Keratinocyte (primary cell): ENCODE measurements around the gene TNIK. TPM values are rescaled to one million over a fixed set of nuclear protein-coding genes. Genes with fewer than 3 reads are reported as not detected.
"Not testable (repeated sequence)": the region's sequence is repeated elsewhere in the genome, so short reads cannot be mapped to it uniquely, and the experiment has no call there.

Experiments used
- DNase-seq: peaks from one replicate; pipeline ENCODE4 v3.0.0-alpha.2; 2011; ENCODE audit warnings: low read depth, missing footprints, low spot score
- FAIRE-seq: peaks from 2 replicates; lab custom pipeline; 2011; peaks lifted over from hg19 to GRCh38; lab: Jason Lieb, UNC
- H2AFZ ChIP-seq: 2 replicates; pipeline ENCODE4 v1.6.0; 2012; ENCODE audit warnings: low read length, control low read depth, inconsistent platforms; ENCODE audit not compliant: control insufficient read depth
- H3K27ac ChIP-seq: 2 replicates; pipeline ENCODE4 v1.5.1; 2011; ENCODE audit warnings: low read length; ENCODE audit not compliant: control insufficient read depth, insufficient read depth
- H3K27me3 ChIP-seq: 3 replicates; pipeline ENCODE4 v1.6.0; 2011; ENCODE audit warnings: low read length; ENCODE audit not compliant: control insufficient read depth, insufficient read depth; ENCODE audit errors: extremely low read depth
- H3K36me3 ChIP-seq, 2 experiments: 2 replicates in 1 of 2; 3 replicates in 1 of 2; pipeline ENCODE4 v1.5.1; 2011; ENCODE audit warnings: low read length in 2 of 2, mild to moderate bottlenecking in 1 of 2; ENCODE audit not compliant: control insufficient read depth in 2 of 2, insufficient read depth in 2 of 2; ENCODE audit errors: extremely low read depth in 1 of 2
- H3K4me1 ChIP-seq: 3 replicates; pipeline ENCODE4 v1.5.1; 2011; ENCODE audit warnings: low read length; ENCODE audit not compliant: control insufficient read depth, insufficient read depth; ENCODE audit errors: extremely low read depth
- H3K4me2 ChIP-seq: 3 replicates; pipeline ENCODE4 v1.6.0; 2011; ENCODE audit warnings: low read depth, low read length; ENCODE audit not compliant: control insufficient read depth, insufficient read depth; ENCODE audit errors: extremely low read depth
- H3K4me3 ChIP-seq, 3 experiments: fragments of 200-600 bp in 1 of 3; sonication (generic) in 1 of 3; 2 replicates in 2 of 3; 3 replicates in 1 of 3; pipeline ENCODE4 v1.5.1; 2011 to 2016; ENCODE audit warnings: low read length in 3 of 3, mild to moderate bottlenecking in 3 of 3, control low read depth in 2 of 3, inconsistent platforms in 1 of 3, low read depth in 1 of 3, mixed read lengths in 1 of 3, mixed run types in 1 of 3, moderate library complexity in 1 of 3; ENCODE audit not compliant: control insufficient read depth in 2 of 3, insufficient read depth in 2 of 3; ENCODE audit errors: extremely low read depth in 1 of 3
- H3K79me2 ChIP-seq: 2 replicates; pipeline ENCODE4 v1.6.0; 2012; ENCODE audit warnings: low read length; ENCODE audit not compliant: control insufficient read depth, insufficient read depth
- H3K9ac ChIP-seq: 3 replicates; pipeline ENCODE4 v1.6.0; 2011; ENCODE audit warnings: low read length; ENCODE audit not compliant: control insufficient read depth, insufficient read depth; ENCODE audit errors: extremely low read depth
- H3K9me1 ChIP-seq: 3 replicates; pipeline ENCODE4 v1.6.0; 2011; ENCODE audit warnings: low read length; ENCODE audit not compliant: control insufficient read depth, insufficient read depth; ENCODE audit errors: extremely low read depth
- H3K9me3 ChIP-seq: 2 replicates; pipeline ENCODE4 v1.5.1; 2012; ENCODE audit warnings: low read depth, low read length; ENCODE audit not compliant: control insufficient read depth
- H4K20me1 ChIP-seq: 3 replicates; pipeline ENCODE4 v1.6.0; 2011; ENCODE audit warnings: low read length; ENCODE audit not compliant: control insufficient read depth, insufficient read depth; ENCODE audit errors: extremely low read depth
- EZH2 ChIP-seq: IDR thresholded peaks from one replicate; pipeline ENCODE4 v1.6.1; 2012; ENCODE audit warnings: inconsistent platforms, mild to moderate bottlenecking, low read length, moderate library complexity
- dilution Hi-C: fragments of 300-500 bp; cut with MboI; formaldehyde crosslinking; loops from one replicate; pipeline ENCODE4 v1.7.0; 2020; ENCODE audit warnings: low sequenced_read_pairs; ENCODE audit not compliant: extremely low pct_ligation_motif_present
- polyA plus RNA-seq, 5 experiments: library from polyadenylated mRNA; depleted of rRNA in 3 of 5; stranded (reverse) in 3 of 5; stranded (forward) in 1 of 5; unstranded in 1 of 5; fragments of >200 nt; gene quantifications; 1 replicate in 1 of 5; 2 replicates in 3 of 5; 3 replicates in 1 of 5; pipeline versions ENCODE4 v1.2.1 to v1.2.3, GENCODE V29; 2011 to 2012; ENCODE audit warnings: missing spikeins in 2 of 5, low read depth in 1 of 5, low replicate concordance in 1 of 5
- TF ChIP-seq, protein P1 (sequence below), 3 experiments: IDR thresholded peaks in 1 of 3; conservative IDR thresholded peaks in 1 of 3; optimal IDR thresholded peaks in 1 of 3; 2 replicates in 2 of 3; 3 replicates in 1 of 3; pipeline versions ENCODE3 to v1.5.1; 2011; ENCODE audit warnings: low read length in 3 of 3, mild to moderate bottlenecking in 3 of 3, moderate library complexity in 2 of 3, control low read depth in 1 of 3, inconsistent platforms in 1 of 3; ENCODE audit not compliant: insufficient read depth in 2 of 3; ENCODE audit errors: extremely low read depth in 1 of 3

TNIK gene
- polyA plus RNA-seq, 1 donor (not counting 4 experiments of a cell fraction or from before 2014, with no cell fraction given) = 4.4 TPM

DNA sequence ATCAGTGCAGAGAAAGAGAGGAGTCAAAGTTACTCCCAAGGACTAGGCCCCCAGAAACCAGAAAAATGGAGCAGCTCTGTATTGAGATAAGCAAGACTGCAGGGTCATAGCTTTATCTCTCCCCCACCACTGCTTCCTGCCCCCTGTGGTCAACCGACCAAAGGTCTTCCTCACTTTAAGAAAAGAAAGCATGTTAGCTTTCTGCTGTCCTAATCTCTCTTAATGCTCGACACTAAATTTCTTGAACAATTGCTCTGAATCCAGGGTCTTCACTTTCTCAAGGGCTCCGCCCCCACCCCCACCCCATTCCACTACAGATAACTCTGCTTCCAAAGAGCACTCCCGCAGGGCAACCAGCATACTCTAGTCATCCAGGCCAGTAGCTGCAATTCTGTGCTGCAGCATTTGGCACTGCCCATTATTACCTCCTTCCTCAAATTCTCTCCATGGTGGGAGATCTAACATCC lies 31.9 kb downstream of the TNIK start:
- Histone ChIP-seq H3K36me3 (no peaks in the 10 kb centered on the region), H3K9ac (no peak overlapping the region), H3K27me3 (no peaks in the 10 kb centered on the region), H3K9me1 (no peaks in the 10 kb centered on the region), H3K9me3 (no peaks in the 10 kb centered on the region), H4K20me1 (no peaks in the 10 kb centered on the region), H3K4me3 (no peak overlapping the region), H2AFZ (no peak overlapping the region), H3K79me2 (no peaks in the 10 kb centered on the region), H3K4me1 (no peaks in the 10 kb centered on the region), H3K4me2 (no peak overlapping the region), H3K27ac (no peak overlapping the region)
- FAIRE-seq = no peak
- TF ChIP-seq, protein P1, sequence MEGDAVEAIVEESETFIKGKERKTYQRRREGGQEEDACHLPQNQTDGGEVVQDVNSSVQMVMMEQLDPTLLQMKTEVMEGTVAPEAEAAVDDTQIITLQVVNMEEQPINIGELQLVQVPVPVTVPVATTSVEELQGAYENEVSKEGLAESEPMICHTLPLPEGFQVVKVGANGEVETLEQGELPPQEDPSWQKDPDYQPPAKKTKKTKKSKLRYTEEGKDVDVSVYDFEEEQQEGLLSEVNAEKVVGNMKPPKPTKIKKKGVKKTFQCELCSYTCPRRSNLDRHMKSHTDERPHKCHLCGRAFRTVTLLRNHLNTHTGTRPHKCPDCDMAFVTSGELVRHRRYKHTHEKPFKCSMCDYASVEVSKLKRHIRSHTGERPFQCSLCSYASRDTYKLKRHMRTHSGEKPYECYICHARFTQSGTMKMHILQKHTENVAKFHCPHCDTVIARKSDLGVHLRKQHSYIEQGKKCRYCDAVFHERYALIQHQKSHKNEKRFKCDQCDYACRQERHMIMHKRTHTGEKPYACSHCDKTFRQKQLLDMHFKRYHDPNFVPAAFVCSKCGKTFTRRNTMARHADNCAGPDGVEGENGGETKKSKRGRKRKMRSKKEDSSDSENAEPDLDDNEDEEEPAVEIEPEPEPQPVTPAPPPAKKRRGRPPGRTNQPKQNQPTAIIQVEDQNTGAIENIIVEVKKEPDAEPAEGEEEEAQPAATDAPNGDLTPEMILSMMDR (optimal IDR thresholded peaks at IDR 0.05 in 1 of 3, IDR thresholded peaks at IDR 0.05 in 1 of 3, conservative IDR thresholded peaks at IDR 0.05 in 1 of 3; ENCODE audit: extremely low read depth in 1 of 3, insufficient read depth in 2 of 3, low read length in 3 of 3) = no peak
- TF ChIP-seq EZH2 = no peak
- dilution Hi-C loops = no loop called here
- DNase-seq = no peak

DNA sequence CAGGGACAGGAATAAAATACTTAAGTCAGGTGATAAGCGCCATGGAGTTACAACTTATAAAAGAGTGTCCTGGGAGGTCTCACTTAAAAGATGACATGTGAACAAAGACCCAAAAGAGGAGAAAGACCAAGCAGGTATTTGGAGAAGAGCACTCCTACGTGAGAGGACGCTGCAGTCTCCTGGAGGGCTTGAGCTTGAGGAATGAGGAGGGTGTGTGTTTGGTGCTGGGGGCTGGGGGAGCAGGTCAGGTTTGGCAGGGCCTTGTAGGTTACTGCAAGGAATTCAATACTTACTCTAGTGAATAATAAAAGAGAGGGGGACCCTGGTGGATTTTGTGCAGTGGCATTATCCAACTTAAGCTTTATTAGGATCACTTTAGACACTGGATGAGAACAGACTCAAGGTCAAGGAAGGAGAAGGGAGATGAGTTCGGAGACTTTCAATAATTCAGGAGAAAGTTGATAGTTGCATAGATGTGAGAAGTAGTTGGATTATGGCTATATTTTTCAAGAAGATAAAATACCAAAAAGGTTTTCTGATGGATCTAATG lies 32.4 kb downstream of the TNIK start:
- Histone ChIP-seq H3K9ac (no peak overlapping the region), H3K79me2 (no peaks in the 10 kb centered on the region), H2AFZ (no peak overlapping the region), H3K4me3 (no peak overlapping the region), H3K36me3 (no peaks in the 10 kb centered on the region), H3K27me3 (no peaks in the 10 kb centered on the region), H3K9me3 (no peaks in the 10 kb centered on the region), H3K27ac (no peak overlapping the region), H3K4me2 (no peak overlapping the region), H3K9me1 (no peaks in the 10 kb centered on the region), H4K20me1 (no peaks in the 10 kb centered on the region), H3K4me1 (no peaks in the 10 kb centered on the region)
- TF ChIP-seq EZH2 = no peak
- TF ChIP-seq, protein P1 (optimal IDR thresholded peaks at IDR 0.05 in 1 of 3, IDR thresholded peaks at IDR 0.05 in 1 of 3, conservative IDR thresholded peaks at IDR 0.05 in 1 of 3; ENCODE audit: extremely low read depth in 1 of 3, insufficient read depth in 2 of 3, low read length in 3 of 3) = no peak
- FAIRE-seq (no peak), DNase-seq (no peak)
- dilution Hi-C loops = no loop called here

DNA sequence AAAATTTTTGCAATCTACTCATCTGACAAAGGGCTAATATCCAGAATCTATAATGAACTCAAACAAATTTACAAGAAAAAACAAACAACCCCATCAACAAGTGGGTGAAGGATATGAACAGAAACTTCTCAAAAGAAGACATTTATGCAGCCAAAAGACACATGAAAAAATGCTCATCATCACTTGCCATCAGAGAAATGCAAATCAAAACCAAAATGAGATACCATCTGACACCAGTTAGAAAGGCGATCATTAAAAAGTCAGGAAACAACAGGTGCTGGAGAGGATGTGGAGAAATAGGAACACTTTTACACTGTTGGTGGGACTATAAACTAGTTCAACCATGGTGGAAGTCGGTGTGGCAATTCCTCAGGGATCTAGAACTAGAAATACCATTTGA lies 36.1 kb downstream of the TNIK start:
- H3K9ac ChIP-seq, H2AFZ ChIP-seq, H4K20me1 ChIP-seq, H3K27ac ChIP-seq, H3K27me3 ChIP-seq, FAIRE-seq, DNase-seq, H3K9me3 ChIP-seq, H3K4me2 ChIP-seq, H3K4me1 ChIP-seq, H3K79me2 ChIP-seq, H3K9me1 ChIP-seq, H3K4me3 ChIP-seq, dilution Hi-C loops, H3K36me3 ChIP-seq: not testable (repeated sequence)

DNA sequence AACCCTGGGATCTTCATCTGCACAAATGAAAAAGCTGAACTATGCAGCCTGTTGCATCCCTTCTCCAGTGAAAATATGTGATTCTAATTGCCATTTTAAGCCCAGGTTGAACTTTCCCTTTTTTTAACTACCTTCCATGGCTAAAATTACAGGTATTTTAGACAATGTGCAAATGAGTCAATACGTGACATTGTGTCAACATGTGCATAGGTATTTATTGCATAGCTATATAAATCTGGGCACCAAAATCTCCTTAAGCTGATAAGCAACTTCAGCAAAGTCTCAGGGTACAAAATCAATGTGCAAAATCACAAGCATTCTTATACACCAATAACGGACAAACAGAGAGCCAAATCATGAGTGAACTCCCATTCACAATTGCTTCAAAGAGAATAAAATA lies 37.4 kb downstream of the TNIK start:
- H3K27ac ChIP-seq, H3K4me2 ChIP-seq, H3K9ac ChIP-seq, DNase-seq, H4K20me1 ChIP-seq, dilution Hi-C loops, FAIRE-seq, H3K4me3 ChIP-seq, H3K27me3 ChIP-seq, H2AFZ ChIP-seq, H3K9me3 ChIP-seq, H3K79me2 ChIP-seq, H3K9me1 ChIP-seq, H3K36me3 ChIP-seq, H3K4me1 ChIP-seq: not testable (repeated sequence)
